DOHH2 (cell line): Measurements from ENCODE around the gene UTY.

Source experiments
- EZH2phosphoT487 ChIP-seq: fragments of 200-600 bp; sonication (generic); IDR thresholded peaks from 2 replicates; pipeline ENCODE4 v1.6.1; 2017; ENCODE audit warnings: borderline replicate concordance, mild to moderate bottlenecking, antibody characterized with exemption, low read length, moderate library complexity, mixed read lengths
- TF ChIP-seq, protein P1 (sequence below): fragments of 200-600 bp; sonication (generic); IDR thresholded peaks from one replicate; pipeline ENCODE4 v1.5.1; 2014; ENCODE audit warnings: antibody characterized with exemption, mild to moderate bottlenecking, low read depth, low read length; ENCODE audit not compliant: poor library complexity, severe bottlenecking

GRCh38 chrY:13368513-13368845, 111.4 kb downstream of the UTY start:
- TF ChIP-seq, protein P1, sequence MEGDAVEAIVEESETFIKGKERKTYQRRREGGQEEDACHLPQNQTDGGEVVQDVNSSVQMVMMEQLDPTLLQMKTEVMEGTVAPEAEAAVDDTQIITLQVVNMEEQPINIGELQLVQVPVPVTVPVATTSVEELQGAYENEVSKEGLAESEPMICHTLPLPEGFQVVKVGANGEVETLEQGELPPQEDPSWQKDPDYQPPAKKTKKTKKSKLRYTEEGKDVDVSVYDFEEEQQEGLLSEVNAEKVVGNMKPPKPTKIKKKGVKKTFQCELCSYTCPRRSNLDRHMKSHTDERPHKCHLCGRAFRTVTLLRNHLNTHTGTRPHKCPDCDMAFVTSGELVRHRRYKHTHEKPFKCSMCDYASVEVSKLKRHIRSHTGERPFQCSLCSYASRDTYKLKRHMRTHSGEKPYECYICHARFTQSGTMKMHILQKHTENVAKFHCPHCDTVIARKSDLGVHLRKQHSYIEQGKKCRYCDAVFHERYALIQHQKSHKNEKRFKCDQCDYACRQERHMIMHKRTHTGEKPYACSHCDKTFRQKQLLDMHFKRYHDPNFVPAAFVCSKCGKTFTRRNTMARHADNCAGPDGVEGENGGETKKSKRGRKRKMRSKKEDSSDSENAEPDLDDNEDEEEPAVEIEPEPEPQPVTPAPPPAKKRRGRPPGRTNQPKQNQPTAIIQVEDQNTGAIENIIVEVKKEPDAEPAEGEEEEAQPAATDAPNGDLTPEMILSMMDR: no peak
- TF ChIP-seq EZH2phosphoT487: no peak
